NCI-H2171 (cell line): ENCODE measurements around the gene PRKRIP1.
A peak's percentile ranks its signal among the peaks of the same experiment; 100 is the strongest.
"Not testable (repeated sequence)": the region's sequence is repeated elsewhere in the genome, so short reads cannot be mapped to it uniquely, and the experiment has no call there.

Source experiments
- DNase-seq: peaks from one replicate; lab custom pipeline; 2025; lab: John Stamatoyannopoulos, UW

PRKRIP1 gene

GRCh38 chr7:102395873-102396709 is at the start of gene PRKRIP1:
PRKRIP1 (plus strand) TSS chr7:102396363; CDS start chr7:102396412, 49 bp downstream.
- peak; percentile 95 for DNase-seq

GRCh38 chr7:102346983-102347382 is 49.2 kb upstream of the PRKRIP1 start:
- not testable (repeated sequence) for DNase-seq

- not testable (repeated sequence) for DNase-seq
Measured at GRCh38 chr7:102356344-102356743, 39.8 kb upstream of the PRKRIP1 start, which contains the start of gene SPDYE6. SPDYE6 (minus strand) TSS chr7:102356444; CDS start chr7:102356023, 421 bp downstream.

- peak; percentile 94 for DNase-seq
Measured at GRCh38 chr7:102363549-102364393, 32.4 kb upstream of the PRKRIP1 start.

GRCh38 chr7:102364394-102364886 is 31.7 kb upstream of the PRKRIP1 start:
- not testable (repeated sequence) for DNase-seq

GRCh38 chr7:102365390-102365789 is 30.8 kb upstream of the PRKRIP1 start:
- DNase-seq: not testable (repeated sequence)

- DNase-seq: not testable (repeated sequence)
Measured at GRCh38 chr7:102370038-102370437, 26.1 kb upstream of the PRKRIP1 start.

GRCh38 chr7:102372796-102373195 is 23.4 kb upstream of the PRKRIP1 start:
- not testable (repeated sequence) for DNase-seq

- DNase-seq: no peak
Measured at GRCh38 chr7:102376964-102377466, 19.1 kb upstream of the PRKRIP1 start.

GRCh38 chr7:102380837-102381236 is 15.3 kb upstream of the PRKRIP1 start:
- not testable (repeated sequence) for DNase-seq

GRCh38 chr7:102381696-102382425 is 14.3 kb upstream of the PRKRIP1 start:
- DNase-seq: not testable (repeated sequence)

GRCh38 chr7:102387064-102387463 is 9.1 kb upstream of the PRKRIP1 start:
- DNase-seq: no peak

GRCh38 chr7:102389810-102390209 is 6.4 kb upstream of the PRKRIP1 start:
- DNase-seq: no peak

GRCh38 chr7:102390697-102391484 is 5.3 kb upstream of the PRKRIP1 start:
- peak; percentile 62 for DNase-seq

GRCh38 chr7:102392330-102392729 is 3.8 kb upstream of the PRKRIP1 start:
- no peak for DNase-seq

- no peak for DNase-seq
Measured at GRCh38 chr7:102393467-102393866, 2.7 kb upstream of the PRKRIP1 start.

GRCh38 chr7:102395592-102395872 is 631 bp upstream of the PRKRIP1 start:
- DNase-seq: no peak

GRCh38 chr7:102396710-102397019 is 502 bp downstream of the PRKRIP1 start:
- DNase-seq: no peak

GRCh38 chr7:102398543-102398942 is 2.4 kb downstream of the PRKRIP1 start:
- no peak for DNase-seq

- DNase-seq: no peak
Measured at GRCh38 chr7:102400360-102400759, 4.2 kb downstream of the PRKRIP1 start.

GRCh38 chr7:102403563-102403962 is 7.4 kb downstream of the PRKRIP1 start:
- no peak for DNase-seq
